ENCODE measurements around the gene BNC2.

DNA sequence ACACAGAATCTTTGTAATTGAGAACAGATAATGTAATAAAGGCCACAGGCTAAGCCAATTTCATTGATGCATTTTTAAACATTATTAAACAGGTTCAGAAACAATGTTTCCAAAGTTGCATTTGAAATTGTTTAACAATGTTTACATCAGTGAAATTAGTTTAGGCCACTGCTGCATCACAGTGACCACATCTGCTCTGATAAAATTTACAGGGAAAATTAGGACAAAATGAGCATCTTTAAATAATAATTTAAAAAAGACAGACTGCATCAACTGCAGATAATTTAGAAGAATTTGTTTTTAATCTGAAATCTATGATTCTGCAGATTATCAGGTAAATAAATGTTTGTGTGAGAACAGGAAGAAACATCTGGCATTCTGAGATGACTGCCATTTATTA, 420.4 kb downstream of the BNC2 start:
- TF ChIP-seq, protein P1, sequence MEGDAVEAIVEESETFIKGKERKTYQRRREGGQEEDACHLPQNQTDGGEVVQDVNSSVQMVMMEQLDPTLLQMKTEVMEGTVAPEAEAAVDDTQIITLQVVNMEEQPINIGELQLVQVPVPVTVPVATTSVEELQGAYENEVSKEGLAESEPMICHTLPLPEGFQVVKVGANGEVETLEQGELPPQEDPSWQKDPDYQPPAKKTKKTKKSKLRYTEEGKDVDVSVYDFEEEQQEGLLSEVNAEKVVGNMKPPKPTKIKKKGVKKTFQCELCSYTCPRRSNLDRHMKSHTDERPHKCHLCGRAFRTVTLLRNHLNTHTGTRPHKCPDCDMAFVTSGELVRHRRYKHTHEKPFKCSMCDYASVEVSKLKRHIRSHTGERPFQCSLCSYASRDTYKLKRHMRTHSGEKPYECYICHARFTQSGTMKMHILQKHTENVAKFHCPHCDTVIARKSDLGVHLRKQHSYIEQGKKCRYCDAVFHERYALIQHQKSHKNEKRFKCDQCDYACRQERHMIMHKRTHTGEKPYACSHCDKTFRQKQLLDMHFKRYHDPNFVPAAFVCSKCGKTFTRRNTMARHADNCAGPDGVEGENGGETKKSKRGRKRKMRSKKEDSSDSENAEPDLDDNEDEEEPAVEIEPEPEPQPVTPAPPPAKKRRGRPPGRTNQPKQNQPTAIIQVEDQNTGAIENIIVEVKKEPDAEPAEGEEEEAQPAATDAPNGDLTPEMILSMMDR (IDR thresholded peaks at IDR 0.05), result no peak
- no peak for TF ChIP-seq POLR2AphosphoS5 (IDR thresholded peaks at IDR 0.05)
- no peak for TF ChIP-seq POLR2A (IDR thresholded peaks at IDR 0.05)
